OCI-LY7 (cell line): ENCODE data around the gene SLC25A1.
A peak's percentile ranks its signal among the peaks of the same experiment; 100 is the strongest.

ENCODE experiments used
- CTCF ChIP-seq: fragments of 200-600 bp; sonication (generic); conservative IDR thresholded peaks from 2 replicates; pipeline ENCODE4 v1.5.1; 2014; ENCODE audit warnings: mild to moderate bottlenecking, antibody characterized with exemption, low read length, moderate library complexity, mixed read lengths
- EZH2phosphoT487 ChIP-seq: fragments of 200-600 bp; sonication (generic); IDR thresholded peaks from 2 replicates; pipeline ENCODE4 v1.6.1; 2018; ENCODE audit warnings: low read depth, borderline replicate concordance, mild to moderate bottlenecking, mixed run types, antibody characterized with exemption, low read length, moderate library complexity, mixed read lengths

GRCh38 chr22:19179497-19180048, 1.0 kb upstream of the SLC25A1 start:
- TF ChIP-seq CTCF, result peak; percentile 89
- TF ChIP-seq EZH2phosphoT487, result no peak
